Kidney tubule cell (primary cell): ENCODE measurements around the gene DEDD.

Experiments used
- DNase-seq: peaks from one replicate; pipeline ENCODE4 v3.0.0-alpha.2; 2018; ENCODE audit warnings: low spot score

The DEDD gene

GRCh38 chr1:161132410-161133219, at the start of gene DEDD:
DEDD (minus strand) TSS chr1:161132667; CDS start chr1:161124462, 8,205 bp downstream.
- DNase-seq: peak; percentile 99

- peak; percentile 75 for DNase-seq
Measured at GRCh38 chr1:161182214-161182613, 49.7 kb upstream of the DEDD start.

GRCh38 chr1:161180639-161181038, 48.2 kb upstream of the DEDD start:
- no peak for DNase-seq

- no peak for DNase-seq
Measured at GRCh38 chr1:161179698-161180097, 47.2 kb upstream of the DEDD start.

- DNase-seq: no peak
Measured at GRCh38 chr1:161177936-161178244, 45.4 kb upstream of the DEDD start.

GRCh38 chr1:161177112-161177935, 44.9 kb upstream of the DEDD start, which contains the start of gene B4GALT3:
B4GALT3 (minus strand) TSS chr1:161177507; CDS start chr1:161176060, 1,447 bp downstream.
- DNase-seq: peak; percentile 81

GRCh38 chr1:161176468-161177111, 44.1 kb upstream of the DEDD start:
- no peak for DNase-seq

- no peak for DNase-seq
Measured at GRCh38 chr1:161175771-161176453, 43.4 kb upstream of the DEDD start.

- DNase-seq: no peak
Measured at GRCh38 chr1:161174911-161175310, 42.4 kb upstream of the DEDD start.

- no peak for DNase-seq
Measured at GRCh38 chr1:161173711-161174110, 41.2 kb upstream of the DEDD start.

- peak; percentile 35 for DNase-seq
Measured at GRCh38 chr1:161172776-161173376, 40.4 kb upstream of the DEDD start.

GRCh38 chr1:161172349-161172748, 39.9 kb upstream of the DEDD start:
- DNase-seq: no peak

GRCh38 chr1:161171696-161172095, 39.2 kb upstream of the DEDD start:
- no peak for DNase-seq

GRCh38 chr1:161171191-161171590, 38.7 kb upstream of the DEDD start:
- DNase-seq: no peak

- no peak for DNase-seq
Measured at GRCh38 chr1:161168906-161169305, 36.4 kb upstream of the DEDD start.

- peak; percentile 31 for DNase-seq
Measured at GRCh38 chr1:161166669-161167548, 34.4 kb upstream of the DEDD start.

- DNase-seq: peak; percentile 99
Measured at GRCh38 chr1:161165742-161166668, 33.5 kb upstream of the DEDD start, which contains the start of gene PPOX. PPOX (plus strand) TSS chr1:161166426; CDS start chr1:161166848, 422 bp downstream.

- no peak for DNase-seq
Measured at GRCh38 chr1:161164901-161165610, 32.6 kb upstream of the DEDD start.

- DNase-seq: no peak
Measured at GRCh38 chr1:161163793-161164192, 31.3 kb upstream of the DEDD start.
